Ramos (cell line): ENCODE measurements around the gene MED27.

Experiments
- in situ Hi-C: fragments of 300-500 bp; cut with MboI; formaldehyde crosslinking; loops from one replicate; pipeline ENCODE4 v1.14.3; 2022; ENCODE audit warnings: low sequenced_read_pairs; ENCODE audit not compliant: unreplicated experiment

The MED27 gene, protein sequence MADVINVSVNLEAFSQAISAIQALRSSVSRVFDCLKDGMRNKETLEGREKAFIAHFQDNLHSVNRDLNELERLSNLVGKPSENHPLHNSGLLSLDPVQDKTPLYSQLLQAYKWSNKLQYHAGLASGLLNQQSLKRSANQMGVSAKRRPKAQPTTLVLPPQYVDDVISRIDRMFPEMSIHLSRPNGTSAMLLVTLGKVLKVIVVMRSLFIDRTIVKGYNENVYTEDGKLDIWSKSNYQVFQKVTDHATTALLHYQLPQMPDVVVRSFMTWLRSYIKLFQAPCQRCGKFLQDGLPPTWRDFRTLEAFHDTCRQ

DNA sequence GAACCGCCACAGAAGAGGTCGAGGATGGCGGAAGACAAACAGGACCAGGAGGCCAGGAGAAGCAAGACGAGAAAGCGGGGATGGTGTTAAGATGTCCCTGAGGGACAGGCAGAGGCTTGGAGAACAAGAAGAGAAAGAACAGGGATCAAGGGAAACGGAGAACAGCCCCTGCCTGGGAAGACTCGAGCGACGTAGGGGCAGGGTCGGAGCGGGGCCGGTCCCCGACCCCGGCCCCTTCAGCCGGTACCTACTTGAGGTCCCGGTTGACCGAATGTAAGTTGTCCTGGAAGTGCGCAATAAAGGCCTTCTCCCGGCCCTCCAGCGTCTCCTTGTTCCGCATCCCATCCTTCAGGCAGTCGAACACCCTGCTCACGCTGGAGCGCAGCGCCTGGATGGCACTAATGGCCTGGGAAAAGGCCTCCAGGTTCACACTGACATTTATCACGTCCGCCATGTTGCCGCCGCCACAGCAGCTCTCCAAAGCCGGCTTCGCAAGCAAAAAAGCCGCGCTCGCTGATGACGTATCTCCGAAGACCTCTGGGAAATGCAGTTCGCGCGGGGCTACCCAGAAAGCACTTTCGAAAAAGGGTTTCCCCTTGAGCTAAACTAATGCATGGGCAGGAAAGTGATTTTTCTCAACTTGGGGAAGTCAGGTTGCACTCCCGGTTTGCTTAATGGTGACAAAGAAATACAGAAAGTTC lies at the start of gene MED27:
Gene MED27, minus strand, starts transcription at position 477 of the 701 bp plus-strand sequence. Its CDS starts 23 bp downstream, at position 454.
- in situ Hi-C loops = no loop called here

DNA sequence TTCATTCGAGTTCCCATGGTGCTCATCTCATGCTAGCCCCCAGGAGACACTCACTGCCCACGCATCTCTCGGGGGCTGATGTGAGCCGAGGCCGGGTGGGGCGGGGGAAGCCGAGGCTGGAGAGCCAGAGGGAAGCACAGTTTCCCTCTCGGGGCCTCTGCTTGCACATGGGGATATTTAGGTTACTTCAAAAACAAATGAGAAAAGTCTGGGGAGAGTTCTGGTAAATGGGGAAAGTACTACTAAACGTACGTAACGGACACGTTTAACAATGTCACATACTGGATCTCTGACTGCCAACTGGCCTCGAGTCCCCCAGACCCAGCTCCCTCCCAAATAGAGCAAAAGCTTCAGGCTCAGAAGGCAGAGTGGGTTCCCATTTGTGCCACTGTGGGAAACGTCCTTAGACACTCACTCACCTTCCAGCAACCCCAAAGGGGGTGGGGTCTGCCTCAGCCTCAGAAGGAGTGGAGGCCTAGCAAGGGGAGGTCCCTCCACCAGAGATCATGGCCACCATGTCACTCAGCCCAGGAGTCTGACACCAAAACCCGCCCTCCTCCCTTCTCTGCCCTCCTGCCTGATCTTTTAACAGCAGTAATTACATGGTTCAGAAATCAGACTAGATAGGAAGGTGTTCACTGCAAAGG lies 48.3 kb upstream of the MED27 start:
- in situ Hi-C loops = no loop called here

DNA sequence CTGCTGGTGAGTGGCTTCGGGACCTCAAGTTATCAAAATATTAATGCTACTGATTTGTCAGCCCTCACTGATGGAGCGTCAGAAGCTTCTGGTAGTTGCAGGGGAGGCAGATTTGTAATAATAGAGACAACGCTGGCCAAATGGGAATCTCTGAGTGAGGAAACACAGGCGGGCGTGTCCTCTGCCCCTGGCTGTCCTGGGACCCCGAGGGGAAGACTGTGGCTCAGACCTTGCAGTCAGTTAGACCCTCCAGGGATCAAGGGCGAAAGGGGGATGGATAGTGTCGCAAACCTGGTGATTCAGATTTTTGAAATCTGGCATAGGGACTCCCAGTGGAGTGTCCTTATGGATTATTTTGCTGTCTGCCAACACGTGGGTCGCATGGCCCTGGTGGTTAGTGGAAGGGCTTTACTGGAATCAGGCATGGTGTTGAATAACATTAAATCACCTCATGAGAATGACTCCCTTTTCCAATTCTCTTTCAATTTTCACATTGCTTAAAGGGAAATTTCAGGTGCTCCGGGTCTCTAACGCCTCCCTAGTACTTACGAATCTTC lies 47.1 kb upstream of the MED27 start:
- in situ Hi-C loops = no loop called here

DNA sequence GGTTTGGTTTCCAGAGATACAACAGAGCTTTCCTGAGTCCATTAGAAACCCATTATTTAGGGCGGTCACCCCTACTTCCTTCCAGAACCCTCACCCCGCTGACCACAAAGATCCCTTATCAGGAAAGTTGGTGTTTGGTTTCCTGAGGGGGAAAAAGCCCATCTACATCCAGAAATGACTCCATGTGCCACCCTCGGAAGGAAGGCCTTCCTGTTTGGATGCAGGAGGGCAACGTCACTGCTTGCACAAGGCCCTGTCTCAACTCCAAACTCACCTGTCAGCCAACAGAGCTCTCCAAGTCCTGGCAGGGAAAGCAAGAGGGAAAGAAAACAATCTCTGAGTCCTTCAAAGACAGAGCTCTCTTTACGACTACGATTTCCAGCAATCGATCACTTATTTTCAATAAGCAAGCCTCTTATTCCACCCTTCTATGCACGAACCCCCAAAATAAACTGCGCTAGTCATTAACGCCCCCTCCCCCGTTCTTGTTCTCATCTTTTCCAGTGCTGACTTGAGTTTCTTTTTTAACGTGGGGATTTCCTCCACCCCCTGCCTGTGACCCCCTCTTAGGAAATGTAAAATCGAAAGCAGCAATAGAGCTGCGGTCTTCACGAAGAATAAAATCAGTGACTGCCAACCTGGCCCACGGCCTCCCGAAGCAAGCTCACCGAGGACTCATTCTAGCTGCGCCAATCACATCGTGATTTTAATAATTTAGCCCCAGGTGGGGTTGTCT lies 46.4 kb upstream of the MED27 start:
- in situ Hi-C loops = no loop called here

DNA sequence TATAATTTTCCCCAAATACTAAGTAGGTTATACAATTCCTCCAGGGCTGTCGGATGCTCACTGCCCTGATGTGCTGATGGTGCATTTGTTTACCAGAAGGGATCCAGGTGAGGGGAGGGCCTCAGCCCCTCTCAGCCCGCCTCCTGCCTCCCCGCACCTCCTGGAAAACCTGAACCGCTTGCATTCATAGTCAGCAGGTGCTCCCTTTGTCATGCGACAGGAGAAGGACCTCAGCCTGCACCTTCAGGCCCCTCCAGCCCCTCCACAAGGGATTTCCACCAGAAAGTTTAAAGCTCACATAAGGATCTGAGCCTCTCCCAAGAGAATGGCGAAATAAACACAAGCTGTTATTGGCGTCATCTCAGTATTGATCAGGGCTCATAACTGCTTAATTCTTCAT lies 45.7 kb upstream of the MED27 start:
- in situ Hi-C loops = no loop called here

DNA sequence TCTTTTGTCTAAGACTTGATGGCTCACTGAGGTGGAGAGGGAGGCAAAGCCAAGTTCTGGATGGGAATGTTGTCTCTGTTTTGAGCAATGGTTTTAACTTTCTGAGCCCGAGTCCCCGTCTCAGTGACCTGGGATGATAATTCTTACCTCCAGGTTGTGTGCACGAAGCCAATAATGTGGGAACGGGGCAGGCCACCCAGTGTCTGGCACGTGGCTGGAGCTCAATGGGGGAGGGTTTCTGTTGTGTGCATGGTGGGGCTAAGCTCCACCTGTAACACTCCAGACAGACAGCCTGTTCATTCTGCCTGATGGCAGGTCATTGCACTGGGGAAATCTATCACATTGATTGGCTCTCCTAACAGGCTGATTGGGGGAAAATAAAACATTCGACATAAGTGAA lies 45.1 kb upstream of the MED27 start:
- in situ Hi-C loops = no loop called here

DNA sequence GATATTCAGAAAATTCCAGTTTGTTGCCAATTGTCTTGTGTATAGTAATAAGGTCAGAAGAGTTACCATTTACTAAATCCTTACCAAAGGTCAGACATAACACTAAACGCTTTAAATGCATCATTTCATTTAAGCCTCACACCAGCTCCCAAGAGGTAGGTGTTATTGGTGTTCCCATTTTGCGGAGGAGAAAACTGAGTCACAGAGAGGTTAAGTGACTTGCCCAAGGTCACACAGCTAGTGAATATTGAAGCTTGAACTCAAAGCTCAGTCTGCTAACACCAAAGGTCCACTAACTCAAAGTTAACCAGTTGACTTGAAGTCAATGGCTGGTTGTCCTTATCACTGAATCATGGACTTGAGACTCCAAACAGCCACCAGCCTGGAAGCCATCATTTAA lies 41.4 kb upstream of the MED27 start:
- in situ Hi-C loops = no loop called here

DNA sequence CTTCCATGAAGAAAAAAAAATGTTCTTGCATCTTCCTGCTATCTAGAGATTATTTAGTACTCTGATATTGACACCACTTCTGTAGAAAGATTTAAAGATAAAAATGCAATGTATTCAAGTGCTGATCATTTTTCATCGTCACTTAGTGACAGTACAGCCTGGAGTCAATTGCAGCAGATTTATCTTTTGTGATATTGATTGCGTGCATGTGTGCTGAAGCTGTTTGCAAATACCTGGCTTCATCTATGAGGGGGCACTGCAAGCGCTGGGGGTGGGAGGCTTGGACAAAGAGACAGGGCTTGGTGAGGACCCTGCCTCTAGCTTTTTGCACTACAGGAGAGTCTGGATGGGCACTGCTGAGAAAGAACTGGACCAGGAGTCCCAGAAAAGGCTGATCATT lies 38.0 kb upstream of the MED27 start:
- in situ Hi-C loops = no loop called here

DNA sequence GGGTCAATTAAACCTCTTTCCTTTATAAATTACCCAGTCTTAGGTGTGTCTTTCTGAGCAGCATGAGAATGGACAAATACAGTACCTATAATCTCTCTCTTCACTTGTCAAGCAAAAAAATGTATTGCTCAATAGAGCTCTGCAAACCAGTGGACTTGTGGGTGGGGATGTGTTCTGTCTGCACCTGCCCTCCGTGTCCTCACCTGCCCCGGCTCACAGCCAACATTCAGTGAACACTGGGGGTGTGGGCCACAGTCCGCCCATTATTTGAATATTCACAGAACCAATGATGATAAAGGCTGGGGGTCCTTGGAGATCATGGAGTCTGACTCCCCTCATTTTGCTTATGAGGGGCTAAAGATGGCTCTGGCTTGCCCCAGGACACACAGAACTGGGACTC lies 36.9 kb upstream of the MED27 start:
- in situ Hi-C loops = no loop called here

DNA sequence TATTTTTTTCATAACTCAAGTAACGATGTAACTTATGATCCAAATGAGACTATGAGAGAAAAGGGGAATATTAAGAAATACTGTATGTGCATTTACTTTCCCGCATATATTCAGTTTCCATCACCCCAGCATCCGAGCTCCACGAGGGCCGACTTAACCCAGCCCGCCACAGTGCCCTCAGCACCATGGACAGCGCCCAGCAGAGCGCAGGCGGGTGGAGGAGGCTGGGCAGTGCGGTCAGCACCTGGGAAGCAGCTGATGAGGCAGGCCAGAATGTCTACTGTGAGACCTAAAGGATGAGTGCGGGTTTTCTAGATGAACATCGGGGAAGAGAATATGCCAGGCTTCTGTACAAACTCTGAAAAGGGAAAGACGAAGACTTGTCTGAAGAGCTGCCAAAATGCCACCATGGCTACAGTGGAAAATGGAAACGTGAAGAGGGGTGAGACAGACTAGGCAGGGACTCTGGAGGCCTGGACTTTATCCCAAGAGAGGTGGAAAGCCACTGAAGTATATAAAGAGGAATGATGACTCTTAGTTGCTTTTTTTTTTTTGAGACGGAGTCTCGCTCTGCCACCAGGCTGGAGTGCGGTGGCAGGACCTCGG lies 34.5 kb upstream of the MED27 start:
- in situ Hi-C loops = no loop called here

DNA sequence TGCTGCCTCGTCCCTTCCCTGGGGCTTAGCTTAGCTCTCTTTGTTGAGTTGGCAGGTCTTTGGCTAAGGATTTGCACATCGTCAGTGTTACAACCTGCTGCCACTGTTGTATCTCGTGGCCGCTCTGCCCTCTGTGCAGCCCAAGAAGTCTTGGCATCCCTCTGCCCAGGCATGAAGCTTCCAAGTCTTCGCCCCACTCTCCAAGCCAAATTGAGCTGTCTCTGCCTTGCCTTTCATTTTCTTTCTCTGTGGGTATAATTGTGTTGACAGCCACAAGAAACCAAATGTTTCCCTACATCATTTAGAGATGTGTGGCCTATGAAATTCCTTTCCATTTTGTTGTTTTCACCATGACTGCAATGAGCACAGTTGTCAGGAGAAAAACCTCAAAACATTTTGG lies 29.6 kb upstream of the MED27 start:
- in situ Hi-C loops = no loop called here

DNA sequence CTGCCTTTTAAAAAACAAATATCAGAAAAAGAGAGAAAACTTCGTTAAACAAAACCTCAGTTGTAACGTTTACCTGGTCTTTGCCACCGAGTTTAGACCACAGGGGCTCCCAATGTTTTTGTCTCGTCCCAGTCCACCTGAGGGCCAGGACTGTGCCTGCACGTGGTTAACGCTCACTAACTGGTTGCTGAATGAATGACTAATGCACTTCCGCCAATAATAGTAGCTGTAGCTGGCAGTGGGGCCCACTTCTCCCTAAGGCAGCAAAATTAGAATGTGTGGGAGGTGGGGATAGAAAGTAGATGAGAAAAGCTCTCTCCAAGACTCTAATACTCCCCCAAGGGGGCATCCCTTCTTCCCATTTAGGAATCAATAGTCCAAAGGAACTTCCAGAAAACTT lies 29.1 kb upstream of the MED27 start:
- in situ Hi-C loops = no loop called here

DNA sequence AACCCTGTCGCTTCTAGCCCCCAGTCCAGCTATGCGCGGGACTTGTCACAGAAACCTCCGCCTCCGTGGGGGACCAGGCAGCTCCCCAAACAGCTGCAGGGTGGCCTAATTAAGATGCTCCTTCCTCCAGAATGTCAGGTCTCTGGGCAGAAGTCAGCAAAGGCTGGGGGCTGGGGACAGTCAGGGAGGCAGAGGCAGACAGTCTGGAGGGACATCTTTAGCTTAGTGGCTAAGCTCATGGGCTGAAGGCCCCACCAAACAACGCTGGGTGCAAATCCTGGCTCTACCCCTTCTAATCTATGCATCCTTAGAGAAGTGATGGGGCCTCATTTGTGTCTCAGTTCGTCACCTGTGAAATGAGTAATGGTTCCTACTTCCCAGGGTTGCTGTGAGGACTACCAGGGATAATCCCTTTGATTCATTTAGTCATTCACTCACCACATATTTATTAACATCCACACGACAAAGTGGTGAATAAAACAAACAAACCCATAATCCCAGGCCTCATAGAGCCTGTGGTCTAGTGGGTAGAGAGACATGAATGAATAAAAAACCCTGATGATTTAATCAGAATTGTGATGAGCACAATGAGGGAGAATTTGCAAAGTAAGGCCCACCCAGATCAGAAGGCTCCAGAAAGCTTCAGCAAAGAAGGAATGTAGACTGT lies 20.2 kb upstream of the MED27 start:
- in situ Hi-C loops = no loop called here

DNA sequence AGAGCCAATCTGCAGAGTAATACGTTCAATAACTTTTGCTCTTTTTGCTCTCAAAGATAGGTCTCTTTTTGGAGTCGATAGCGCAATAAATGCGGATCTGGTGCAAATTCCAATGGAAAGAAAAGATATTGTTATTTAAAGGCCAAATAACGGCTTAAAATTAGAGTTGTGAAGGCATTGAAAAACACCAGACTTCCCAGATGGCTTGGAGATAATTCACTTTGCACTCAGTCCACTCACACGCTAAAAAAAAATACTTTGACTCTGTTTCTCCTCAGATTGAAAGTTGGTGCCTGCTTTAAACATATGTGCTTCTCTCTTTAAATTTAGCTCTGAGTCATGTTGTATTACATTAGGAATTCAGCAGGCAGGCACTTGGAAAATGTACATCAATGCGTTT lies 19.5 kb upstream of the MED27 start:
- in situ Hi-C loops = no loop called here

DNA sequence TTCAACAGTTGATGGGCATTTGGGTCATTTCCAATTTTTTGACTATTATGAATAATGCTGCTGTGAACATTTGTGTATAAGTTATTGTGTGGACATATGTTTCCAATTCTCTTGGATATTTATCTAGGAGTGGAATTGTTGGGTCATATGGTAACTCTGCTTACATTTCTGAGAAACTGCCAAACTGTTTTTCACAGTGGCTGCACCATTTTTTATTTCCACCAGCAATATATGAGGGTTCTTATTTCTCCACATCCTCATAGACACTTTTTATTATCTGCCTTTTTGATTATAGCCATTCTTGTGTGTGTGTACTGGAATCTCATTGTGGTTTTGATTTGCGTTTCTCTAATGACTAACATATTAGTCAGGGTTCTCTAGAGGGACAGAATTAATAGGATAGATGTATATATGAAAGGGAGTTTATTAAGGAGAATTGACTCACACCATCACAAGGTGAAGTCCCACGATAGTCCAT lies 14.7 kb upstream of the MED27 start:
- in situ Hi-C loops = no loop called here

DNA sequence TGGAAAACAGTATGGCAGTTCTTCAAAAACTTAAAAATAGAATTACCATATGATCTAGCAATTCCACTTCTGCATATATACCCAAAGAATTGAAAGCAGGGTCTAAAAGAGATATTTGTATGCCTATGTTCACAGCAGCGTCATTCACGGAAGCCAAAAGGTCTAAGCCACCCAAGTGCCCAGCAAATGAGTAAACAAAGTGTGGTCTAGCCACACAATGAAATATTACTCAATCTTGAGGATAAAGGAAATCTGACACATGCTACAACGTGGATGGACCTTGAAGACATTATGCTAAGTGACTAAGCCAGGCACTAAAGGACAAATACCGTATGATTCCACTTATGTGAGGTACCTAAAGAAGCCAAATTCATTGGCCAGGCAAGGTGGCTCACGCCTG lies 11.1 kb upstream of the MED27 start:
- in situ Hi-C loops = no loop called here

DNA sequence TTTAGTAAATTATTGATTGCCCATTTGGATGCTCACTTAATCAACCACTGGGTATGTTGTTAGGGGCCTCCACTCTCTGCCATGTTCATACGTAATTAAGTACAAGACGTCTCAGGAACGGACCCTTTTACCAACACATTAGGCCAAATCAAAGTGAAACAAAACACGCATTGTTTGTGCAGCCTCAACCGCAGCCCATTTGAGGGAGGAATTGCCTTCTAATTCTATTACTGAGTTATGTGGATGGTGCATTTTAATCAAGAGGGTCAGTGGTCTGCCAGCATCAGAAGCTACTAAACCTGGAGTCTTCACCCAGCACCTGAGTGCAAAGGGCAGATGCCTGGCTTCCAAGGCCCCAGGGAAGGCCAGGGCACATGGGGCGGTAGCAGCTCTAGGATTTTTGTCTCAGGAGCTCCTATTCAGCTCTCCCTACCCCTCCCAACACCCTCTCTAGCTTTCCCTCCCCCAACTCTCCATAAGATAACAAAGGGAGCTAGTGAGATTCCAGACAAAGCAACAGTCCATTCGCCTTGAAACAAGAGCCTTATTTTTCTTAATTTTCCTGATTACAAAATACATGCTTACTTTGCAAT lies 7.9 kb upstream of the MED27 start:
- in situ Hi-C loops = no loop called here

DNA sequence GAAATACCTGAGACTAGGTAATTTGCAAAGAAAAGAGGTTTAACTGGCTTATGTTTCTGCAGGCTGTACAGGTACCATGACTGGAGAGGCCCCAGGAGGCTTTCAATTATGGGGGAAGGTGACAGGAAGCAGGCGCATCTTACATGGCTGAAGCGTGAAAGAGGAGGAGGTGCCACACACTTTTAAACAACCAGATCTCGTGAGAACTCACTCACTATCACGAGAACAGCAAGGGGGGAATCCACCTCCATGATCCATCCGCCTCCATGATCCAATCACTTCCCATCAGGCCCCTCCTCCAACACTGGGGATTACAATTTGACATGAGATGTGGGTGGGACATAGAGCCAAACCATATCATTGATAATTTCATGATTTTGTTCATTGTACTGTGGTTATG lies 2.5 kb upstream of the MED27 start:
- in situ Hi-C loops = no loop called here

DNA sequence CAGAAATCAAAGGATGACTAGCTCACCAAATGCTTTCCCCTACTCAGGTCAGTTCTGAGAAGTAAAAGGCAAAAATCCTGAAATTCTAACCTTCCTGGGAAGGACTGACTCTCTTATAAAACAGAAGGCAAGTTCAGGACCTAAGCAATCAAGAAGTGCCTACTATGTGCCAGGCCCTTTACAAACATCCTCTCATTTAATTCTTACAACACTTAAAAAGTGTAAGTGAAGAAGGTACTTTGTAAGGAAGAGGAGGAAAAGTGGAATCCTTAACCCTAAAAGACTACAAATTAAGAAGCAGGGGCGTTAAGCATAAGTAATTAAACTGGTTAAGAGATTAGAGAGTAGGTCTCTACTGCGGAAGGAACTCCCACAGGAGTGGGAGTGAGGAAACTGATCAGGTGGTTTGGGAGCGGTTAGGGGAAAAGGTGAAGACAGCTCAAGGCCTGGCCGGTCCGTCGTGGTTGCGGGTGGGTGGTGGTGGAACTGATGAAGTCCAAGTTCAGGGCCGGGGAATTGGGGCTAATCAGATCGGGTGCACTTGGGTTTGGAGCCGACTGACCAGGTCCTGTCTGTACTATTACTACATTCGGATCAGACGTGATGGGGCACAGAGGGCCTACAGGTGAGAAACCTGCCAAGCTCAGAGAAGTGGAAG lies 839 bp downstream of the MED27 start:
- in situ Hi-C loops = no loop called here
